Body of pancreas (tissue), 4 donors: ENCODE results near the gene TM6SF1. TPM values are rescaled to one million over a fixed set of nuclear protein-coding genes. Genes with fewer than 3 reads are reported as not detected.
"Not testable (repeated sequence)": the region's sequence is repeated elsewhere in the genome, so short reads cannot be mapped to it uniquely, and the experiment has no call there.

Experiments used
- ATAC-seq: fragments of 150-250 bp; one replicate; pipeline ENCODE4 v1.9.1; 2016
- DNase-seq, 4 donors: peaks; one replicate each; pipeline ENCODE4 v3.0.0-alpha.2; 2019
- H3K27ac ChIP-seq, 4 donors: fragments of 200-600 bp; sonication (generic); 1 replicate in 3 of 4; 2 replicates in 1 of 4; pipeline versions ENCODE4 v1.5.1 to v1.6.1; 2016 to 2019; ENCODE audit warnings: mild to moderate bottlenecking in 1 of 4, mixed read lengths in 1 of 4, moderate library complexity in 1 of 4
- H3K27me3 ChIP-seq, 2 donors: fragments of 200-600 bp; sonication (generic); one replicate each; pipeline ENCODE4 v1.6.0; 2016; ENCODE audit warnings: mild to moderate bottlenecking in 1 of 2
- H3K36me3 ChIP-seq, 2 donors: fragments of 200-600 bp; sonication (generic); replicated peaks in 1 of 2; 2 replicates each; pipeline ENCODE4 v1.5.1; 2016; ENCODE audit warnings: low read depth in 2 of 2; ENCODE audit not compliant: insufficient read depth in 1 of 2
- H3K4me1 ChIP-seq: fragments of 200-600 bp; sonication (generic); one replicate; pipeline ENCODE4 v1.6.0; 2016
- H3K4me3 ChIP-seq, 2 donors: fragments of 200-600 bp; sonication (generic); 1 replicate in 1 of 2; 2 replicates in 1 of 2; pipeline ENCODE4 v1.5.1; 2016 to 2019
- H3K9me3 ChIP-seq, 3 donors: fragments of 200-600 bp; sonication (generic); 1 replicate in 2 of 3; 2 replicates in 1 of 3; pipeline ENCODE4 v1.5.1; 2016
- CTCF ChIP-seq, 7 experiments: fragments of 450-650 bp in 4 of 7; fragments of 200-600 bp in 3 of 7; sonication (generic) in 3 of 7; IDR thresholded peaks; one replicate each; pipeline ENCODE4 v1.5.1; 2016 to 2019; ENCODE audit warnings: antibody characterized with exemption in 7 of 7
- POLR2A ChIP-seq, 3 donors: fragments of 450-650 bp; IDR thresholded peaks; one replicate each; pipeline ENCODE4 v1.6.1; 2016; ENCODE audit warnings: antibody characterized with exemption in 3 of 3, mild to moderate bottlenecking in 2 of 3
- WGBS, 2 donors: methylation state at CpG; one replicate each; pipeline ENCODE4 v1.1.5; 2017; 5-methylcytosine and 5-hydroxymethylcytosine counted together
- intact Hi-C: fragments of 100-400 bp; cut with DNase I; formaldehyde crosslinking; loops from one replicate; pipeline ENCODE4 v1.15.1; 2023
- total RNA-seq, 2 donors: library from RNA; depleted of rRNA; stranded (reverse); fragments of >200 nt; gene quantifications; one replicate each; pipeline ENCODE4 v1.1.0, GENCODE V29; 2016

The TM6SF1 gene
- total RNA-seq, 2 donors from 2014 or later: 1.8 to 2.3 TPM

- no peak overlapping the region for H3K4me3 ChIP-seq
- no peaks in the 10 kb centered on the region for H3K4me1 ChIP-seq
- H3K27ac ChIP-seq: no peak overlapping the region
- H3K36me3 ChIP-seq: no peaks in the 10 kb centered on the region
- 60 to 80% methylated on average over 1 of the region's 1 CpG for WGBS, 2 donors
- DNase-seq: no peak
- intact Hi-C loops: no loop called here
- H3K27me3 ChIP-seq: no peaks in the 10 kb centered on the region
- TF ChIP-seq POLR2A (IDR thresholded peaks at IDR 0.05) (no peak), CTCF (IDR thresholded peaks at IDR 0.05) (no peak)
- no peak for ATAC-seq
- no peaks in the 10 kb centered on the region for H3K9me3 ChIP-seq
Observed at GRCh38 chr15:83164111-83164770, 56.8 kb downstream of the TM6SF1 start.

- no peak for DNase-seq
Observed at GRCh38 chr15:83164771-83165404, 57.4 kb downstream of the TM6SF1 start.

GRCh38 chr15:83166218-83166617 is 58.8 kb downstream of the TM6SF1 start:
- ATAC-seq: no peak

More at GRCh38 chr15:83164771-83165404, 57.4 kb downstream of the TM6SF1 start:
- intact Hi-C loops: no loop called here
- no peak for ATAC-seq
- Histone ChIP-seq H3K9me3 (no peaks in the 10 kb centered on the region), H3K27ac (no peak overlapping the region), H3K4me3 (no peak overlapping the region), H3K27me3 (no peaks in the 10 kb centered on the region), H3K36me3 (no peaks in the 10 kb centered on the region), H3K4me1 (no peaks in the 10 kb centered on the region)
- 77 to 79% methylated on average over 4 of the region's 4 CpGs for WGBS, 2 donors
- no peak for TF ChIP-seq CTCF (IDR thresholded peaks at IDR 0.05)

GRCh38 chr15:83166830-83167229 is 59.4 kb downstream of the TM6SF1 start:
- Histone ChIP-seq H3K4me3 (no peak overlapping the region), H3K9me3 (no peaks in the 10 kb centered on the region), H3K4me1 (no peaks in the 10 kb centered on the region), H3K36me3 (no peaks in the 10 kb centered on the region), H3K27me3 (no peaks in the 10 kb centered on the region), H3K27ac (no peak overlapping the region)
- ATAC-seq: no peak
- DNase-seq: no peak
- 84 to 89% methylated on average over 2 of the region's 2 CpGs for WGBS, 2 donors
- intact Hi-C loops: no loop called here
- TF ChIP-seq POLR2A (IDR thresholded peaks at IDR 0.05): no peak
- no peak for TF ChIP-seq CTCF (IDR thresholded peaks at IDR 0.05)

More at GRCh38 chr15:83166218-83166617, 58.8 kb downstream of the TM6SF1 start:
- no peak overlapping the region for H3K4me3 ChIP-seq
- intact Hi-C loops: no loop called here
- no peaks in the 10 kb centered on the region for H3K36me3 ChIP-seq
- no peak overlapping the region for H3K27ac ChIP-seq
- WGBS, 2 donors: 88 to 94% methylated on average over 3 of the region's 3 CpGs
- TF ChIP-seq POLR2A (IDR thresholded peaks at IDR 0.05) (no peak), CTCF (IDR thresholded peaks at IDR 0.05) (no peak)
- DNase-seq: no peak
- H3K9me3 ChIP-seq: no peaks in the 10 kb centered on the region
- no peaks in the 10 kb centered on the region for H3K4me1 ChIP-seq
- no peaks in the 10 kb centered on the region for H3K27me3 ChIP-seq

GRCh38 chr15:83169576-83169975 is 62.1 kb downstream of the TM6SF1 start:
- H3K27me3 ChIP-seq, H3K9me3 ChIP-seq, H3K4me3 ChIP-seq, H3K4me1 ChIP-seq, DNase-seq, H3K27ac ChIP-seq, intact Hi-C loops, H3K36me3 ChIP-seq, ATAC-seq: not testable (repeated sequence)
- WGBS, 2 donors: 87 to 90% methylated on average over 5 of the region's 5 CpGs
